VCaP (cell line): ENCODE data around the gene UBE2V1.

ENCODE experiments used
- H3K27ac ChIP-seq: fragments of 450-650 bp; 2 replicates; pipeline ENCODE4 v1.5.1; 2017
- TF ChIP-seq, protein P1 (sequence below): fragments of 450-650 bp; conservative IDR thresholded peaks from 2 replicates; pipeline ENCODE4 v1.5.1; 2017; ENCODE audit warnings: mild to moderate bottlenecking, moderate library complexity

The UBE2V1 gene

DNA sequence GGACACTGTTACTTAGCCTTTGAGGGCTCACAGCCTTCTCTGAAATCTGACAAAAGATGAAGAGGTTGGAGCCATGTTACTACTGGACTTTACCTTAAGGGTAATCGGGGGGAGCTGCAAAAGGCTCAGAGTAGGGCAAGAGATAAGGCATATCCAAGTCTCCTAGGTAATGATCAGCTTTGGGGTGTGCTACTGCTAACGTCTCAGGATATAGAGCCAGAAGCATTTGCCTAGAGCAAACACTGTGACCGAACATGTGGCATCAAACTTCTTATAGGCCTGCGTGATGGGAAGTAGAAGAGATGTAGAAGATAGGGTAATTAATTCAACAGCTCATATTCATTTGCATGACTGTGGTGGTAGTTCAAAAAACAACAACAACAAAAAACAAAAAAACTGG is 11.1 kb downstream of the UBE2V1 start:
- H3K27ac ChIP-seq, result no peak overlapping the region

DNA sequence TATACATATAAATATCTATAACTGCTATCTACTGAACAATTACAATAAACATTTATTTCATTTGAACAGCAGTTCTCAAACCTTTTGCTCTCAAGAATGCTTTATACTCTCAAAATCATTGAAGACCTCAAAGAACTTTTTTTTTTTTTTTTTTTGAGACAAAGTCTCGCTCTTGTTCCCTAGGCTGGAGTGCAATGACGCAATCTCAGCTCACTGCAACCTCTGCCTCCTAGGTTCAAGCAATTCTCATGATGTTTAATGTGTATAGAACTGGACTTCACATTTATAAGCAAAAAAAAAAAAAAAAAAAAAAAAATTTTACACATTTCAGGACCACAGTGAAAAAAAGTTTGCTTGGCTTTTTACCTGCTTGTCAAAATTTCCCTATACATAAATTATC is 11.7 kb downstream of the UBE2V1 start:
- no peak overlapping the region for H3K27ac ChIP-seq
- TF ChIP-seq, protein P1, sequence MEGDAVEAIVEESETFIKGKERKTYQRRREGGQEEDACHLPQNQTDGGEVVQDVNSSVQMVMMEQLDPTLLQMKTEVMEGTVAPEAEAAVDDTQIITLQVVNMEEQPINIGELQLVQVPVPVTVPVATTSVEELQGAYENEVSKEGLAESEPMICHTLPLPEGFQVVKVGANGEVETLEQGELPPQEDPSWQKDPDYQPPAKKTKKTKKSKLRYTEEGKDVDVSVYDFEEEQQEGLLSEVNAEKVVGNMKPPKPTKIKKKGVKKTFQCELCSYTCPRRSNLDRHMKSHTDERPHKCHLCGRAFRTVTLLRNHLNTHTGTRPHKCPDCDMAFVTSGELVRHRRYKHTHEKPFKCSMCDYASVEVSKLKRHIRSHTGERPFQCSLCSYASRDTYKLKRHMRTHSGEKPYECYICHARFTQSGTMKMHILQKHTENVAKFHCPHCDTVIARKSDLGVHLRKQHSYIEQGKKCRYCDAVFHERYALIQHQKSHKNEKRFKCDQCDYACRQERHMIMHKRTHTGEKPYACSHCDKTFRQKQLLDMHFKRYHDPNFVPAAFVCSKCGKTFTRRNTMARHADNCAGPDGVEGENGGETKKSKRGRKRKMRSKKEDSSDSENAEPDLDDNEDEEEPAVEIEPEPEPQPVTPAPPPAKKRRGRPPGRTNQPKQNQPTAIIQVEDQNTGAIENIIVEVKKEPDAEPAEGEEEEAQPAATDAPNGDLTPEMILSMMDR, result no peak

More for the DNA sequence above, 11.1 kb downstream of the UBE2V1 start:
- TF ChIP-seq, protein P1, result no peak

DNA sequence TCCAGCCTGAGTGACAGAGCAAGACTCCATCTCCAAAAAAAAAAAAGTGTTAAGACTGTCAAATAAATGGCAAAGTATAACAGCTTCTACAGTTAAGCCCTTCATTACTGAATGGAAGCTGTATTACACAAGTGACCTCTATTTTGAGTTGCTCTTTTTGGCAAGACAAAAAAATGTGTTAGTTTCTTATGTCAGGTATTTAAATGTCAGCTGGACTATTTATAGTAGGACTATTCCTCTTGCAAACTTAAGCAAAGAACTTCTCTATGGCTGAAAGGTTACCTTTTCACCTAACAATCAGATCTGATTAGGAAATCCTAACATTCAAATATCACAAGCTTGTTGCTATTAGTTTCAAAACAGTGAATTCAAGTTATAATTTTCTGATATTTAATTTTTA is 12.4 kb downstream of the UBE2V1 start:
- no peak overlapping the region for H3K27ac ChIP-seq
- TF ChIP-seq, protein P1, result no peak

DNA sequence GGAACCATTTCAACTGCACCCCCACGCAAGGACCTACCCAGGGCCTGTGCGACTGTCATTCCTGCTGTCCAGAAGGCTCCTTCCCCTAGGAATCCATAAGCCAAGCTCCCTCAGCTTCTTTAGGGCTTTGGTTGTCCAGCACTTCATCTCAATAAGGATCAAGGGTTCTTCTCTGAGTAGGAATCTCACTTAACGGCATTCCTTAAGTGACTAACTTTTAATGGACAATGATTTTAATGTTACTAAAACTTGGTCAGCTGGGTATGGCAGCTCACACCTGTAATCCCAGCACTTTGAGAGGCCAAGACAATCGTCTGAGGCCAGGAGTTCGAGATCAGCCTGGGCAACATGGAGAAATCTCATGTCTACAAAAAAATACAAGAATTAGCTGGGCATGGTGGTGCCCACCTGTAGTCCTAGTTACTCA is 13.4 kb downstream of the UBE2V1 start:
- TF ChIP-seq, protein P1, result no peak
- no peak overlapping the region for H3K27ac ChIP-seq

DNA sequence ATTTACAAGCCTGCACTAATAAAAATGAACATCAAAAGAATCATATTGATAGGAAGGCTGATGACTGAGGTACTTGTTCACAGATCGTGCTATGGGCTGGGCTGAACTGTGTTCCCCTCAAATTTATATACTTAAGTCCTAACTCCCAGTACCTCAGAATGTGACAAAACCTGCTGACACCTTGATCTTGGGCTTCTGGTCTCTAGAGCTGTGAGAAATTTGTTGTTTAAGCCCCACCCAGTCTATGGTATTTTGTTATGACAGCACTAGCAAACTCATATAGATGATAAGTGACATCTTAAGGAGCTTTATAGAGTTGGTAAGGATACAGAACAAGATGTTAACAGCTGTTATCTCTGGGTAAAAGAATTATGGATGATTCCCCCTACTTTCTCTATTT is 13.8 kb downstream of the UBE2V1 start:
- no peak overlapping the region for H3K27ac ChIP-seq
- TF ChIP-seq, protein P1, result no peak

DNA sequence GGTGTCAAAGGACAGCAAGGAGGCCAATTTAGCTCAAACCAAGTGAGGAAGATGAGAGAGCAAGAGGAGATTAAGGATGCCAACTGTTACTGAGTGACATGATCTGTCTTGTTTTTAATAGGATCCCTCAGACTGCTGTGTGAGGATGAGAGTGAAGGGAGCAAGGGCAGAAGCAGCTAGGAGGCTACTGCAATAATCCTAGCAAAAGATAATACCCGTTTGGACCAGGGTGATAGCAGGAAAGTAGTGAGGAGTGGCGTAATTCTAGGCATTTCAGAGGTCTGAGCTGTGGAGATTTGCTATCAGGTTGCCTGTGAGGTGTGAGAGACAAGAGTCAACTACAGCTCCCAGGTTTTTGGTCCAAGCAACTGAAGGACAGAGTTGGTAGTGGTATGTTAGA is 14.7 kb downstream of the UBE2V1 start:
- no peak overlapping the region for H3K27ac ChIP-seq
- TF ChIP-seq, protein P1, result no peak

DNA sequence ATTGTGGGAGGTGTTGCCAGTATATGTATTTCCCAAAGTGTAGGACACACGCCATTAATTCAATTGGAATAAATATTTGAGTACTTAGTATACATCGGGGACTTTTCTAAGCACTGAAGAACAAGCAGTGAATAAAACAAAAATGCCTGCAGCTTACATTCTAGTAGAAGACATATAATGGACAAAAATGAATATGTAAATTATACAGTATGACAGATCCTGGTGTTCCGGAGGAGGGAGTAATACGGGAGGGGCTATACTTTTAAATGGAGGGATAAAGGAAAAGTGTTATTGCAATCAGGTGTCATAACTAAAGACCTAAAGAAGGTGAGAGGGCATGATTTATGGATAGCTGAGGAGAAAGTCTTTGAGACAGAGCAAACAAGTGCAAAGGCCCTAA is 15.1 kb downstream of the UBE2V1 start:
- TF ChIP-seq, protein P1, result no peak
- no peak overlapping the region for H3K27ac ChIP-seq

DNA sequence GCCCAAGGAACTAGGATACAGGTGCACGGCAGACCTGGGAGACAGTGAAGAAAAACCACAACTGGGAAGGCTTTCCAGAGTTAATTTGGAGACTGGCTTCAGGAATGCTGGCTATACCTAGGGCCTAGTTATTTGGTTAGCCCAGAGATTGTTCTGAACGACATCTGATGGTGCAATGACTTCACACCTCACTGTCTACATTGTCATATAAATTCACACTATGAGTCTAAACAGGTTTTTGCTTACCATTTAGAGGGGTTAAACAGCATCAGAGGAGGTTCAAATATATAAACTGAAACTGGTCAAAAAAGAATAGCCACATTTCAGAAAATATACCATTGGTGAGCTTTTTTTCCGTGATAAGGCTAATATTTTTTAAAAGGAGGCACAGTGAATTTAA is 16.7 kb downstream of the UBE2V1 start:
- H3K27ac ChIP-seq, result no peak overlapping the region
- TF ChIP-seq, protein P1, result no peak
